ACHN (cell line): Measurements from ENCODE around the gene MAP2K5.

Source experiments
- DNase-seq: peaks from one replicate; pipeline ENCODE4 v3.0.0-alpha.2; 2015
- in situ Hi-C: cut with HindIII; loops from 2 replicates; pipeline ENCODE4 v1.10.0; 2017; ENCODE audit warnings: low sequenced_read_pairs, low pct_ligation_motif_present, low pct_unique_long_range_greater_than_20kb

The MAP2K5 gene

DNA sequence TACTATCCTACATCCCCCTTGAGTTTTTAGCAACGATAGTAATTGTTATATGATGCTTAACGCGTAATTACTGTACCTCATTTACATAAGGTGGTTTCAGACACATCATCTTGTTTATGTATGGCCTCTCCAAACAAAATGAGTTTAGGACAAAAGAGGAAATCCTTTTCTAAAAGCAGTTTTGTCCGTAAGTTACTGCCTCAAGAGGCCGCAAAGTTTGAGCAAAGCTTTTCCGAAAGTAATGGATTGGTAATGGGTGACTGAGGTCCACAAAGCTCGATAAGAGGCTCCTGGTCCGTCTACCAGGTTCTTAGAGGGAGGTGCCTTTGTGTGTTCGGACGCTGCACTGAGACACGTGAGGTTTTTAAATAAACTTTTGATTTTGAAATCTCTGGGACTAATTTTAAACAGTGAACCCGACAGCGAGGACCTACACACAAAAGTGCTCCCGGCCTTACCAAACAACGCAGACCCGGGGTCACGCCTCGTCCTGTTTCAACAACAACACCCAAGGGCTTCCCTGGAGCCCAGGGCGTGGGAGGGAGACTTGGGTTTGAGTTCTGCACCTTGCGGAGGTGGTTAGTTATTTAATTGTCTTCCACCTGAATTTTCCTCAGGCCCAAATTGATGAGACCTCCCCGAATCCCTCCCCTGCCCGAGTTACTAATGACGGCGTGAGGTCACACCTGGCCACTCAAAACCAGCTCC, 22.0 kb upstream of the MAP2K5 start:
- peak; percentile 5 for DNase-seq
- in situ Hi-C loops = no loop called here

DNA sequence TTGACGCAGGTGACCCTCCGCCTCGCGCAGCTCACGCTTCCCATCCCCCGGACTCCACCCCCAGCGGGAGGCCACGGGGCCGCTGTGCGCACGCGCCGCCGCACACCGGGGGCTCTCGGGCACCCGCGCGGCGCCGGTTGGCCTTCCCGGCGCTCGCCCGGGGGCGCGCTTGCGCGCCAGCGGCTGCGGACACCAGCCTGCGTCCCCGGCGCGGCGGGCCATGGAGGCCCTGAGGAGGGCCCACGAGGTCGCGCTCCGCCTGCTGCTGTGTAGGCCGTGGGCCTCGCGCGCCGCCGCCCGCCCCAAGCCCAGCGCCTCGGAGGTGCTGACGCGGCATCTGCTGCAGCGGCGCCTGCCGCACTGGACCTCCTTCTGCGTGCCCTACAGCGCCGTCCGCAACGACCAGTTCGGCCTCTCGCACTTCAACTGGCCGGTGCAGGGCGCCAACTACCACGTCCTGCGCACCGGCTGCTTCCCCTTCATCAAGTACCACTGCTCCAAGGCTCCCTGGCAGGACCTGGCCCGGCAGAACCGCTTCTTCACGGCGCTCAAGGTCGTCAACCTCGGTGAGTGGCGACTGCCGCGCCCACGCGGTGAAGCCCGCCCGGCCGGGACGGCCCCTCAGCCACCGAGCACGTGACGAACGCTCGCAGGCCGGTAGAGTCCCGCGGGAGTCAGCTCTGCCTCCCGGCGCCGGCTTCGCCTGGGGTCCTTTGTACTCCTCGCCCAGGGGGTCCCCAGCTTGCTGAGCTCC, 21.3 kb upstream of the MAP2K5 start, which contains the start of gene C15orf61:
C15orf61 (plus strand) TSS at position 103 of the 754 bp plus-strand sequence; CDS start at position 221, 118 bp downstream.
- peak; percentile 80 for DNase-seq
- in situ Hi-C loops = no loop called here

DNA sequence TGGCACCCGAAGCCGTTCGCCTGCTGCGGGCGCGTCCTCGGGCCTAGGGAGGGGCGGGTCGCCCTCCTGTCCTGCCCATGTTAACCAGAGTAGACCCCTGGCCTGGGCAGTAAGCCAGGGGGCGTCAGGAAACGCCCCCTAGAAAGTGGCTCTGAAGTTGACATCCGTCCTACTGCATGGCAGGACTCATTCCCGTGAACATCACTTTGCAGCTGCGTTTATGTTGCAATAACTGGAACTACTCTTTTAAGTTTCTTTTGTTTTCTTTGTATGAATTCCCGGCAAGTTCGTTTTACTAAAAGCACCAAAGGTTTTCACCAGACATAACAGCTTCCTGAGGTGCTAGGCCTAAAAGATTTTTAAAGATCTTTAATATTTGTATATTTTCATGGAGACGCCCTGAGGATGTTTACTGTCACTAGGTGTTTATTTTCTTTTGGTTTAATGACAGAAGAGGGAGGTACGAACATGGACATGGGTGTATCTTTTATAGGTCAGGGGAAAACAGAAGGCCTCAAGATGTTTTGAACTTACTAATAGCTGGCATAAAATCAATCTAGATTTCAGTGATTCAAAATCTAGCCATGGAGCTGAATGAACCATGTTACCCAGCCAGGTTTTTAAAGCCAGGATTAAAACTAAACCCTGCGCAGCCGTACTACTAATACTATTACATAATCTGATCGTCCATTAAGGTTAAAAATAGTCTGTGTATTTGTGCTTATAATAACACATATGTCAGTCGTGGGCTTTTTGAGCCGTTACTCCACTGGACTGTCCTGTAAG, 20.5 kb upstream of the MAP2K5 start:
- in situ Hi-C loops = no loop called here

DNA sequence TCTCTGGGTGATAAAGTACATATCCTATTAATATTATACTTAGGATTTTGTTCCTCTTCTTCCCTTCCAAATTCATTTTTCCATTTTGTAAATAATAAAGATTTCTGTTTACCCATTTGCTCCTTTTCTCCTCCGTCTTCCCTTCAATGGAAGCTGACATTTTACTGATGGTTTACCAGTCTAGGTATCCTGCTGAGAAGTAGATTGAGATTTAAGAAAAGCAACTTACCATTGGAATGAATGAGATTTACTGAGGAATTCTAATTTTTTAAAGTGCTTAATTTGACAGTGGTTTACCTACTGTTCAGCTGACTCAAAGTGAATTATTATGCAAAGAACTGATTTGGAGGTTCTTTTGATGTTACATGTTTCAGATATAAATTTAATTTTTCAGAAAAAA, 19.2 kb upstream of the MAP2K5 start:
- DNase-seq = no peak
- in situ Hi-C loops = no loop called here

More for the DNA sequence above, 20.5 kb upstream of the MAP2K5 start:
- DNase-seq = no peak

DNA sequence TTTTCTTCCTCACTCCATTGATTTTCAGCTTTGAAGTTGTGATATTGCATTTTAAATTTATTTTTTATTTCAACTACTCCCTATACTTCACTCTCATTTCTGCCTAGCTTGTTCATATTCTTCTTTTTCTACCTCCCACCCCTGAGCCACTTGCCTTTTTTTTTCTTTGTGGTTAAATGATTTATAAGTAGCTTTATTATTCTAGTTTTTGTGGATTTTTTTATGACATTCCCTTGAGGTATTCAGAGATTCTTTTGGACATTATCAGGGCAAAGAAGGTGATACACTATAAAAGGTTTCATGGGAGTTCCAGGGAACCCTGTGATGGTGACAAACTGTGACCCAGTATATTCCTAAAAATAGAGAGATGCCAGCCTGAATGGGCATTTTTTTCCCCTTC, 18.3 kb upstream of the MAP2K5 start:
- in situ Hi-C loops = no loop called here
- DNase-seq = no peak

DNA sequence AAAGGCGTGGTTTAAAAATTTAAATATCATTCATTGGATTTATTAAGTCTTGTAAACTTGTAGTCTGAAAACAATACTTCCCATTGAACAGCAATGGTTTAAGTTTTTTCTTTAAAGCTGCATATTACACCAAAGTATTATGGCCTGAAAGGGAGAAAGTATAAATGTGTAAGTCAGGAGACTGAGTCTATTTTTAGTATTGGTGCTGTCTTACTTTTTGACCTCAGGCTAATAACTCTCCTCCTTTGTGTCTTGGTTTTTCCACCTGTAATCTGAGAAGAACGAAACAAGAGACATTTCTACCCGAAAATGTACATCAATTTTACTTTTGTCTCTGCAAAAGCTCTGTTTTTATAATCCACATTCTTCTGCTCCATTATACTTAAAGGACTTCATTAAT, 14.0 kb upstream of the MAP2K5 start:
- in situ Hi-C loops = no loop called here
- no peak for DNase-seq

DNA sequence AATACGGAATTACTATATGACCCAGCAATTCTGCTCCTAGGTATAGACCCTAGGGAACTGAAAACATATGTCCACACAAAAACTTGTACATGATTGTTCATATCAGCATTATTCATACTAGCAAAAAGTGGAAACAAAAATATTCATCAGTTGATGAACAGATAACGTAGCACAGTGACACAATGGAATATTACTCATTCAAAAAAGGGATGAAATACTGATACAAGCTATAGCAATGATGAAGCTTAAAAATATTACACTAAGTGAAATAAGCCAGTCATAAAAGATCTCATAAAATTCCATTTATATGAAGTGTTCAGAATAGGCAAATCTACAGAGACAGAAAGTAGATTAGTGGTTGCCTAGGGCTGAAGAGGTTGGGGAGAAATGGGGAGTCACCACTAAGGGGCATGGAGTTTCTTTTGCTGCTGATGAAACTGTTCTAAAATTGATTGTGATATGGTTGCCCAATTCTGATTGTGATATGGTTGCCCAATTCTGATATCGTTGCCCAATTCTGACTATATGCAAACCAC, 11.1 kb upstream of the MAP2K5 start:
- in situ Hi-C loops = no loop called here
- DNase-seq = no peak

DNA sequence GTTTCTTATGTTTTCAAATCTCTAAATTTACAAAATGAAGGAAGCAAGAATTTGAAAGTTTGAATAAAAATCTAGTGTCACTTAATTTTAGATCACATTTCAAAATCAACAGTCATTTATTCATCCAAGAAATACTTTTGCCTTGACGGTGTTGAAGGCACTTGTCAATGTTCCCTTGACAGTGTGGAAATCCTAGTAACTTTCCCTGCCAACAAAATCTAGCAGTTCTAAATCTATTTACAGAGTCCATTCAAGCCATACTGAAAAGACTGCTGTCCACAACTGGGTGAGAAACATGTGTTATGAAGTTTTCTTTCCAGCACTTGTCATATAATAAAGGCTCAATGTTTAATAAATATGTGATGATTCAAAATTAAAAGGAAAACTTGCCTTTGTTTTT, 8.6 kb upstream of the MAP2K5 start:
- in situ Hi-C loops = no loop called here
- DNase-seq = no peak

DNA sequence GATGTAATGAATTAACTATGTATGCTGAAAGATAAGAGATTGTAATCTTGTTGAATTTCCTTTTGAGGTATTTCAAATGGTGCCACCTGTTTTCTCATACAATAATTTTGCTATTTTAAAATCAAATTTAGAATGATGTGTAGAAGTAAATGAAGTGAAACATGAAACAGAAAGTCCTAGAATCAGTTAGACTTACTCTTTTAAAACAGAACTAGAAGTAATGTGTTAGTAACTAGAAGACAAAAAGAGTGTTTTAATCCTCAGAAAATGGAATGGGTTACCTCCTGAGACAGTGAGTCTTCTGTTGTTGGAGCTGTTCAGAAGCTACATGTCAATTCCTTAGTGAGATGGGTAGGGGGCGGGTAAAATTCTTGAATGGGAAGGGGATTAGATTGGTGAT, 8.1 kb upstream of the MAP2K5 start:
- in situ Hi-C loops = no loop called here
- no peak for DNase-seq

DNA sequence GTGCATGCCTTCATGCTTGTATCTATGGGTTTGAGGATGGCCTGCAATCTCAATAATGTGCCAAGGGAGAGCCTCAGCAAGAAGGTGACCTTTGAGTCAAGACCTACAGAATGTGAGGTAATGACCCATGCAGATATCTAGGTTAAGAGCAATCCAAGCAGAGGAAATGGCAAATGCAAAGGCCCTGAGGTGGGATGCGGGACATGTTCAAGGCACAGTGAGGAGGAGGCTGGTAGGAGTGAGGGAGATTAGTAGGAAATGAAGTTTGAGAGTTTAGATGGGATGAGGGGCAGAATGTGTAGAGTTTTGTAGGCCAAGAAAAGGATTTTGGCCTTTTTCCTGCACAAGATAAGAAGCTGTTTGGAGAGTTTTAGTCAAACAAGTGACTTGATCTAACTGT, 4.7 kb upstream of the MAP2K5 start:
- no peak for DNase-seq
- in situ Hi-C loops = no loop called here

DNA sequence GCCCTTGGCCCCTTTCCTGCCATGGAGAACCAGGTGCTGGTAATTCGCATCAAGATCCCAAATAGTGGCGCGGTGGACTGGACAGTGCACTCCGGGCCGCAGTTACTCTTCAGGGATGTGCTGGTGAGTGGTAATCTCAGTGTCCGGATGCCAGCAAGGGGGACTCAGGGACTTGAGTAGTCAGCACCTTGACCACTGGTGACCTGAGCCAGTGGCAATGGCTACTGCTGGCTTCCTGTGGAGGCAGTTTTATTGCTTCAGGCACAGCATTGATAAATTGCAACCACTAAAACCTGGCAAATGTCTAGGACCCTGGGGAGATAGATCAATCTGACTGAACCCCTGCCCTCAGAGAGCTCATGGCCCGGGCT, 830 bp downstream of the MAP2K5 start:
- DNase-seq = no peak

DNA sequence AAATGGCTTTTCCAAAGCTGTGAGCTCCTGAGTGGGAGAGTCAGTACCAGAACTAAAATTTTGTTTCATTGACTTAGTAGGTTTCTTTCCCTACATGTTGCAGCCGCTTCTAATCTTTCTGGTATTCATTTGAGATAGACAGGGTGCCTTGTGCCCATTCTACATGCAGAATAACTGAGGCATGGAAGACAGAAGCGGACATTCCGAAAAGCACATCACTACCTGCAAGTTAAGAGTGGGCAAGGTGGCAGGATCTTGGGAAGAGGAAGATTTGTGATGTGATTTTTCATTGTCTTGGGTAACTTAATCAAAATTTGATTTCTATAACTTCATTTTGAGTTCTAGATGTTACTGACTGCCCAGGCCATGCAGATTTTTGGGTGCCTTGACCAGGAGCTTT, 2.0 kb downstream of the MAP2K5 start:
- no peak for DNase-seq
- in situ Hi-C loops = no loop called here

More for the DNA sequence above, 830 bp downstream of the MAP2K5 start:
- in situ Hi-C loops = no loop called here

DNA sequence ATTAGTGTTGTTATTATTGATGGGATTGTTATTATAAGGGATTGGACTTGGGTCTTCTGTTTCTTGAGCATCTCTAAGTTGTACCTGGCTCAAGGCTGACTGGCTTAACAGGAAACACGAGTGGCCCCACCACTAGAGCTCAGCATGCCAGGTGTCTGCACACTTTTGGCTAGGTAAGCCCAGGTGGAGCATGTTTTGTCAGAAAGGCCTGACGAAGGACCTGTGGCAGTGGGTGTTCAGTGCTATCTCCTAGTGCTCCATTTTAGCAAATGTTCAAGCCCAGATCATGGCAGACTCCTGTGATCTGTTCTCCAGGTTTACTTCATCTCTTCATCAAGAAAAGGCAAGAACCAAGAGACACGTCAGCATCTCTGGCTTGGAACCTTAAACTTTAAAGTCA, 3.4 kb downstream of the MAP2K5 start:
- no peak for DNase-seq
- in situ Hi-C loops = no loop called here

DNA sequence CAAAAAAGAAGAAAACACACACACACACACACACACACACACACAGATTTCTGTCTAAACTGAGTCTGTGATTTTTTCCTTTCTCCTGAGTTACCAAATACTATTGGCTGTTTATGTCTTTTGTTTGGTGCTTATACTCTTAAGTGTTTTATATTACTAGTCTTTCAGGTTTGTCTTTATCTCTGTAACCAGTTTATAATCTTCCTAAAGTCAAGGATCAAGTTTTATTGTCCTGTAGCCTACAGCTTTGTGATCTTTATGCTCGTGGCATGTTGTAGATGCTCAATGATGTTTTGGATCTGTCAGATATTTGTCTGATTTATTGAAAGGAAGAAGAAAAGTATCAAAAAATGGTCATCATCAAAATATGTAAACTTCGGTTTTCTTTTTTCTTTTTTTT, 4.6 kb downstream of the MAP2K5 start:
- no peak for DNase-seq
- in situ Hi-C loops = no loop called here

DNA sequence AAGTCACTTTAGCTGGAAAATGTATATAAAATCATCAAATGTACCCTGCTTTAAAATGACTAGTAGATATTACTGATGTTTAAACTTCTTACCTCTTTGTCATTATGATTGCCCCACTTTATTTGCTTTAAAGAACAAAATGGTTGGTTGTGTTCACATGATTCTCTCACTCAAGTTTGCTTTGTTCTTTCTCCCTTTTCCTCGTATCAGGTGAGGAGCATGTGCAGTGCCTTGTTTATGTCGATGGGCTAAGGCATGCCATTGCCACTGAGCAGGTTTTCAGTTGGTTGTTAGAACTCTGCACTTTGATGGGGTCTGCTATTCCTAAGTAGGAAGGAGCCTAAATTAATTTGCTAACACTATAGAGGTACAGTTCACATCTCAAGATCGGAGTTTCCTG, 5.3 kb downstream of the MAP2K5 start:
- DNase-seq = no peak
- in situ Hi-C loops = no loop called here

DNA sequence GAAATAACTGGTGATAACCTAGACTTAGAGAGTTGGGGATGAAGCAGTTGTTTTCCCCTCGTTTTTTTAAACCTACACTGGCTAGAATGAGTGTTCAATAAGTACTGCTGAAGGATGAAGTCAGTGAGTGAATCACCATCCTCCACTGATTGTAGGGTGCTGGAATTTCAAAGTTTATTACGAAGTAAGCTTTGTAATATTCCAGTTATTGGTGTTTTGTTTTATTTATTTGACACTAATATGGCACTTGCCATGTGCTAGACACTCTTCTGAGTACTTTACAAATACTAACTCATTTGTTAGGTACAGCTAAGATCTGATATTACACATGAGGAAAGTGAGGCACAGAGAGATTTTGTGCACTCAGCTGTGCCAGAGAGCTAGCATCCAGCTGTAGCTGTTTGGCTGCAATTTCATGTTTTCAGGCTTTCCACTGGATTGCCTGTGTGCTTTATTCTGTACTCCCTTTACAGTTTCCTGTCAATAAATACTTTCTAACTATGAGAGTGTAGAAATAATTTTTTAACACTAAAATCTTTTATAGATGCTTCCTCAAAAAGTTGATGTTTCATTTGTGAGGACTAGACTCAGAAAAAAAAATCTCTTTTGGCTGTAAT, 5.8 kb downstream of the MAP2K5 start:
- DNase-seq = peak; percentile 35
- in situ Hi-C loops = no loop called here

DNA sequence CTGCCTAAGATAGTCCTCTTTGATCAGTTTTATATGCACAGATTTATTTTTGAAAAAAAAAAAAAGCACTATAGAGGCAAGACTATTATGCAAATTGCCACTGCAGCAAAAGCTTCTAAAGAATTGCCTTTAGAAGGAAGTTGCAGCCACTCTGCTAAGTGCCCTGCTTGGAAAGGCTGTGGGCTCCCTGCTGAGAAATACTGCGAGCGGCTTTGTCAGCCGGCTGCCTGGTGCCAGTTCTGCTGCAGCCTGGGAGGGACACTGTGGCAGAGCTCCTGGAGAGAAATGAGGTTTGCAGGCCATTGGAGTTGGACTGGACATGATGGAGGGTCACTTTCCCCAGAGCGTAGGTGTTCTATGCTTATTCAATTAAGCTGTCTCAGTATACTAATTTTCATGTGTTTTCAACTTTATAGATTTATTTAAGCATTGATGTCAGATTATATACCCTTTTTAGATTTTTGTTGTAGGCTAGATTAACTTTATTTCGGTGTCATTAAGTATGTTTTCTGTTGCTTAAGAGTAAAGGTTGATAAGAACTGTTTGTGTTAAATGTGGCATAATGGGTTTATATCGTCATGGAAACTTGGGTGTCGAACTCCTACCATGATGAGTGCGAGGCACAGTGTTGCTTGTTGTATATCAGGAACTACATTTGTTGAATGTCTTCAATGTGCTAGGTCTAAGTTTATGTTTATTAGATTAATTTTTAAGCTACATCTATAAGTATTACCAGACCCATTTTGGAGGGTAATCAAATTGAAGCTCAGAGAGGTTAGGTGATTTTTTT, 6.6 kb downstream of the MAP2K5 start:
- DNase-seq = no peak
- in situ Hi-C loops = no loop called here

DNA sequence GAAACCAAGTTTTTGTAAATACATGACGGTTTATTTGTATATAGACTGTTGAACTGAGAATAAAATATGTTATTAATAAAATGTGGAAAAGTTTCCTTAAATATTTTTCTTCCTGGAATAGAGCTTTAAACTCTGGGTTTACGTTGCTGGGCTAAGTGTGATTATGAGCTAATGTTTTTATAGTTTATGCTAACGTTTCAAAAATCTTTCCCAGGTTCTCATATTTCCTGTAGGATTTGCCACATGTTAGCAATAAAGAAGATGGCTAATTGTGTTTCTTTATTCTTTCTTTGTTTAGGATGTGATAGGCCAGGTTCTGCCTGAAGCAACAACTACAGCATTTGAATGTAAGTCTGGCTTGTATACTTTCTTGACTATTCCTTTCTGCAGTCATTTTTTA, 7.2 kb downstream of the MAP2K5 start:
- in situ Hi-C loops = no loop called here
- no peak for DNase-seq
